Measurements from ENCODE around the gene RPL36AL.

- TF ChIP-seq CTCF (IDR thresholded peaks at IDR 0.05) (no peak), POLR2AphosphoS5 (IDR thresholded peaks at IDR 0.05; ENCODE audit: low read depth, low read length) (no peak), TEAD4 (IDR thresholded peaks at IDR 0.05; ENCODE audit: borderline replicate concordance, insufficient read depth) (no peak), RXRA (IDR thresholded peaks at IDR 0.05; ENCODE audit: borderline replicate concordance, low read depth) (no peak), ELF1 (IDR thresholded peaks at IDR 0.05) (no peak), GABPA (IDR thresholded peaks at IDR 0.05; ENCODE audit: low read depth) (no peak), EP300 (IDR thresholded peaks at IDR 0.05; ENCODE audit: borderline replicate concordance in 1 of 2, low read depth in 1 of 2, low read length in 1 of 2) (no peak), CHD2 (IDR thresholded peaks at IDR 0.05; ENCODE audit: low read length, partially characterized antibody) (no peak), NFIC (IDR thresholded peaks at IDR 0.05; ENCODE audit: borderline replicate concordance) (no peak), TAF1 (IDR thresholded peaks at IDR 0.05; ENCODE audit: borderline replicate concordance, low read depth, low read length) (no peak)
Measured at GRCh38 chr14:49612671-49613070, 7.8 kb downstream of the RPL36AL start.
